ENCODE measurements around the gene ZNF628. TPM values are rescaled to one million over a fixed set of nuclear protein-coding genes. Genes with fewer than 3 reads are reported as not detected.

ZNF628 gene
- total and polyA plus RNA-seq, 2 donors (not counting 1 experiment from before 2014, with no cell fraction given): 13.3 to 18.3 TPM

- TF ChIP-seq CTCF (IDR thresholded peaks at IDR 0.05): no peak
- no peak for TF ChIP-seq EZH2 (IDR thresholded peaks at IDR 0.05; ENCODE audit: borderline replicate concordance, insufficient read depth, low read depth, low read length, poor library complexity, severe bottlenecking)
- Histone ChIP-seq H3K27me3 (replicated peaks in 1 of 4; ENCODE audit: control extremely low read depth in 1 of 4, control insufficient read depth in 3 of 4, insufficient read depth in 4 of 4, low read length in 3 of 4) (no peaks in the 10 kb centered on the region), H3K9me3 (ENCODE audit: control extremely low read depth in 1 of 3, control insufficient read depth in 2 of 3, insufficient read depth in 1 of 3, low read length in 2 of 3) (no peaks in the 10 kb centered on the region), H3K4me3 (ENCODE audit: control extremely low read depth in 1 of 5, extremely low read depth in 1 of 5, insufficient read depth in 1 of 5, low read depth in 2 of 5, low read length in 4 of 5) (no peak overlapping the region), H3K4me2 (replicated peaks; ENCODE audit: low read depth, low read length, poor library complexity, severe bottlenecking) (no peak overlapping the region), H4K20me1 (ENCODE audit: control insufficient read depth, insufficient read depth, low read length, poor library complexity, severe bottlenecking) (no peaks in the 10 kb centered on the region), H3K36me3 (replicated peaks in 1 of 2; ENCODE audit: control extremely low read depth in 1 of 2, control insufficient read depth in 1 of 2, extremely low read depth in 1 of 2, insufficient read depth in 2 of 2, low read length in 1 of 2) (no peaks in the 10 kb centered on the region), H3K79me2 (ENCODE audit: control insufficient read depth, insufficient read depth, low read length) (peaks cover under 1% of the 10 kb centered on the region), H2AFZ (ENCODE audit: insufficient read depth, low read depth, low read length, poor library complexity, severe bottlenecking) (no peak overlapping the region), H3K9ac (ENCODE audit: low read length) (no peak overlapping the region), H3K27ac (ENCODE audit: low read length in 2 of 2) (no peak overlapping the region), H3K4me1 (ENCODE audit: control insufficient read depth in 2 of 2, insufficient read depth in 2 of 2, low read length in 2 of 2) (peaks cover 13 to 21% of the 10 kb centered on the region in 2 donors)
- intact Hi-C loops (cut with micrococcal nuclease): no loop called here
- DNase-seq: no peak
- ChIA-PET CTCF (no interaction called here), POLR2A (no interaction called here)
- Mint-ChIP-seq H3K9me3 (ENCODE audit: insufficient read depth) (no peaks in the 10 kb centered on the region), H3K4me1 (peaks cover 13% of the 10 kb centered on the region), H3K27ac (no peak overlapping the region), H3K27me3 (no peaks in the 10 kb centered on the region), H3K4me3 (no peak overlapping the region)
- no peak for ATAC-seq (ENCODE audit: low read depth)
- 85% methylated on average over 8 of the region's 8 CpGs for WGBS (ENCODE audit: insufficient coverage)
Measured at GRCh38 chr19:55472463-55472862, 4.0 kb upstream of the ZNF628 start.

- Mint-ChIP-seq H3K27me3 (no peaks in the 10 kb centered on the region), H3K4me3 (no peak overlapping the region), H3K4me1 (peaks cover 18% of the 10 kb centered on the region), H3K27ac (no peak overlapping the region), H3K9me3 (ENCODE audit: insufficient read depth) (no peaks in the 10 kb centered on the region)
- POLR2A ChIA-PET: no interaction called here
- ATAC-seq (ENCODE audit: low read depth) (no peak), DNase-seq (no peak)
- Histone ChIP-seq H3K4me1 (ENCODE audit: control insufficient read depth in 2 of 2, insufficient read depth in 2 of 2, low read length in 2 of 2) (peaks cover 15 to 21% of the 10 kb centered on the region in 2 donors), H3K9me3 (ENCODE audit: control extremely low read depth in 1 of 3, control insufficient read depth in 2 of 3, insufficient read depth in 1 of 3, low read length in 2 of 3) (no peaks in the 10 kb centered on the region), H3K27me3 (replicated peaks in 1 of 4; ENCODE audit: control extremely low read depth in 1 of 4, control insufficient read depth in 3 of 4, insufficient read depth in 4 of 4, low read length in 3 of 4) (no peaks in the 10 kb centered on the region), H3K9ac (ENCODE audit: low read length) (no peak overlapping the region), H3K4me3 (ENCODE audit: control extremely low read depth in 1 of 5, extremely low read depth in 1 of 5, insufficient read depth in 1 of 5, low read depth in 2 of 5, low read length in 4 of 5) (no peak overlapping the region), H3K36me3 (replicated peaks in 1 of 2; ENCODE audit: control extremely low read depth in 1 of 2, control insufficient read depth in 1 of 2, extremely low read depth in 1 of 2, insufficient read depth in 2 of 2, low read length in 1 of 2) (no peaks in the 10 kb centered on the region), H4K20me1 (ENCODE audit: control insufficient read depth, insufficient read depth, low read length, poor library complexity, severe bottlenecking) (peaks cover 6% of the 10 kb centered on the region), H3K79me2 (ENCODE audit: control insufficient read depth, insufficient read depth, low read length) (peaks cover 11% of the 10 kb centered on the region), H2AFZ (ENCODE audit: insufficient read depth, low read depth, low read length, poor library complexity, severe bottlenecking) (no peak overlapping the region), H3K4me2 (replicated peaks; ENCODE audit: low read depth, low read length, poor library complexity, severe bottlenecking) (no peak overlapping the region), H3K27ac (ENCODE audit: low read length in 2 of 2) (no peak overlapping the region)
- TF ChIP-seq EZH2 (IDR thresholded peaks at IDR 0.05; ENCODE audit: borderline replicate concordance, insufficient read depth, low read depth, low read length, poor library complexity, severe bottlenecking) (no peak), CTCF (IDR thresholded peaks at IDR 0.05) (no peak)
- intact Hi-C loops (cut with micrococcal nuclease): no loop called here
- CTCF ChIA-PET: interaction anchor here (1.0 to 5.1 kb wide), 3 partner anchors 12 to 179 kb away, joined by 3 to 45 read pairs (median 11); partner anchors contain the start of gene ISOC2
- WGBS (ENCODE audit: insufficient coverage): 89% methylated on average over 11 of the region's 16 CpGs
Measured at GRCh38 chr19:55473225-55474012, 3.0 kb upstream of the ZNF628 start.
